ENCODE measurements around the gene PNMA1. TPM values are rescaled to one million over a fixed set of nuclear protein-coding genes. Genes with fewer than 3 reads are reported as not detected.

PNMA1 gene, protein sequence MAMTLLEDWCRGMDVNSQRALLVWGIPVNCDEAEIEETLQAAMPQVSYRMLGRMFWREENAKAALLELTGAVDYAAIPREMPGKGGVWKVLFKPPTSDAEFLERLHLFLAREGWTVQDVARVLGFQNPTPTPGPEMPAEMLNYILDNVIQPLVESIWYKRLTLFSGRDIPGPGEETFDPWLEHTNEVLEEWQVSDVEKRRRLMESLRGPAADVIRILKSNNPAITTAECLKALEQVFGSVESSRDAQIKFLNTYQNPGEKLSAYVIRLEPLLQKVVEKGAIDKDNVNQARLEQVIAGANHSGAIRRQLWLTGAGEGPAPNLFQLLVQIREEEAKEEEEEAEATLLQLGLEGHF
- 21.1 and 22.7 TPM in 2 replicates for total RNA-seq

DNA sequence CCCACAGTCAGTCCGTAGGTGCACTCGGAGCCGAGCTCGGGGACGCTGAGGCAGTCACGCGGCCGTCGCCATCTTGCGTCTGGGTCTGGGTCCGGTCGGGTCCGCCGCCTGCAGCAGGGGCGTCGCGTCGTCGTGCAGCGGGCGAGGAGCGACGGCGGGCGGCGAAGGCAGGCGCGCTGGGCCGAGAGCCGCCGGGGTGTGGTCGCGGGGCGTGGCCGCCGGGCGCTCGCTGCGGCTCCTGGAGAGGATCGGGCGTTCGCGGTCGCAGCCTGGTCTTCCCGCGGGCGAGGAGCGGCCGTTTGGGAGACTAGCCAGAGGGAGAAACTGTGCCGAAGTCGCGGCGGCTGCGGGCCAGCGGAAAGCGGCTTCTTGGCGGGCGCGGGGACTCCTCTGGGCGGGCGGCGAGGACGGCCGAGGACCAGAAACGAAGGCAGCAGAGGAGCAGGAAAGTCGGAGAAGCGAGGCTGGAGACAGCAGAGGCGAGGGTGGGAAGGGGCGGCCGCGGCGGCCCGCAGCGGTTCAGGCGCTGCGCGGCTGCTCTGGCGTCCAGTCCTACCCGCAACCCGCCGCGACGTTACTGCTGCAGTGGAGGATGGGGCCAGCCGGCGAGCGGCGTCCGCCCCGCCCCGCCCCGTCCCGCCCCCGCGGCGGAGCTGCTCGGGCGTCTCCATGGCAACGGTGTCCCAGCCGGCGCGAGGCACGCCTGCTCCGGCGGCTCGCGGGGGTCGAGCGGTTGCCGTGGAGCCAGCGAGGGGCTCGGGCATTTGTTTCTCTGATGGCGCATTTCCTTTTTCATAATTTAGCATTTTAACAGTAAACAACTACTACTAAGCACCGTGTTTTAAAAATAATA lies at the start of gene PNMA1:
Gene PNMA1, minus strand, starts transcription at position 582 of the 853 bp plus-strand sequence. CDS start 745 bp downstream, outside the sequence.

Other genes starting within 250 kb of the PNMA1 start
- gene RIOX1, start 223.5 kb downstream of the PNMA1 start, total RNA-seq = 24.0 and 28.1 TPM in 2 replicates
- 1.3 and 1.8 TPM in 2 replicates for gene ACOT1, start 177.2 kb downstream of the PNMA1 start, total RNA-seq
- gene HEATR4, start 155.4 kb downstream of the PNMA1 start, total RNA-seq = 0.15 TPM in 1 of 2 replicates, not detected in the other
- gene ACOT2, start 145.2 kb downstream of the PNMA1 start, total RNA-seq = 7.8 and 10.3 TPM in 2 replicates
- under 0.01 and 0.61 TPM in 2 replicates for gene ACOT4, start 122.5 kb downstream of the PNMA1 start, total RNA-seq
- gene ACOT6, start 101.9 kb downstream of the PNMA1 start, total RNA-seq = 0.30 TPM in 1 of 2 replicates, not detected in the other
- gene DNAL1, start 69.4 kb downstream of the PNMA1 start, total RNA-seq = 6.2 and 12.0 TPM in 2 replicates
- 1.9 and 2.1 TPM in 2 replicates for gene PTGR2, start 137.4 kb upstream of the PNMA1 start, total RNA-seq
- 67.9 and 72.0 TPM in 2 replicates for gene ZNF410, start 172.5 kb upstream of the PNMA1 start, total RNA-seq
- gene FAM161B, start 235.7 kb upstream of the PNMA1 start, total RNA-seq = 1.7 and 1.9 TPM in 2 replicates
- gene COQ6, start 235.9 kb upstream of the PNMA1 start, total RNA-seq = 15.5 and 18.8 TPM in 2 replicates